B cell (primary cell): Measurements from ENCODE around the gene BNIP2. TPM values are rescaled to one million over a fixed set of nuclear protein-coding genes. Genes with fewer than 3 reads are reported as not detected.

Experiments used
- ATAC-seq: fragments of 200-7000 bp; cut with Tn5 transposase; one replicate; pipeline ENCODE4 v1.10.0; 2021; ENCODE audit warnings: low read depth, mild to moderate bottlenecking, moderate number of reproducible peaks, moderate library complexity
- CTCF ChIA-PET: fragments of 350-600 bp; sonication (Branson Sonifier 250); formaldehyde crosslinking; loops from one replicate; lab custom pipeline; 2021; ENCODE audit warnings: antibody characterized with exemption, inconsistent platforms; lab: Charles Lee
- POLR2A ChIA-PET: fragments of 350-600 bp; sonication (Branson Sonifier 250); formaldehyde crosslinking; loops from one replicate; lab custom pipeline; 2021; ENCODE audit warnings: antibody characterized with exemption; lab: Charles Lee
- DNase-seq: peaks from one replicate; pipeline ENCODE4 v3.0.0; 2013
- H2AFZ ChIP-seq: 2 replicates; pipeline ENCODE4 v1.6.1; 2012; ENCODE audit warnings: mild to moderate bottlenecking, low read depth, low read length; ENCODE audit not compliant: insufficient read depth, poor library complexity, severe bottlenecking
- H3K27ac ChIP-seq, 2 donors: 1 replicate in 1 of 2; 2 replicates in 1 of 2; pipeline ENCODE4 v1.5.1; 2012 to 2013; ENCODE audit warnings: low read length in 2 of 2, mild to moderate bottlenecking in 2 of 2, moderate library complexity in 1 of 2
- H3K27me3 ChIP-seq, 4 experiments: fragments of 200-600 bp in 1 of 4; sonication (generic) in 1 of 4; replicated peaks in 1 of 4; 1 replicate in 2 of 4; 2 replicates in 2 of 4; pipeline versions ENCODE4 v1.6.1 to v1.7.0; 2013 to 2016; ENCODE audit warnings: low read length in 3 of 4, mild to moderate bottlenecking in 2 of 4, mixed read lengths in 1 of 4, moderate library complexity in 1 of 4; ENCODE audit not compliant: insufficient read depth in 4 of 4, control insufficient read depth in 3 of 4; ENCODE audit errors: control extremely low read depth in 1 of 4
- H3K36me3 ChIP-seq, 2 experiments: replicated peaks in 1 of 2; 1 replicate in 1 of 2; 2 replicates in 1 of 2; pipeline versions ENCODE4 v1.6.1 to v1.7.1; 2013; ENCODE audit warnings: low read length in 1 of 2; ENCODE audit not compliant: insufficient read depth in 2 of 2, control insufficient read depth in 1 of 2; ENCODE audit errors: control extremely low read depth in 1 of 2, extremely low read depth in 1 of 2
- H3K4me1 ChIP-seq, 2 donors: fragments of 200-600 bp in 1 of 2; sonication (generic) in 1 of 2; 1 replicate in 1 of 2; 2 replicates in 1 of 2; pipeline versions ENCODE4 v1.5.1 to v1.6.1; 2013 to 2017; ENCODE audit warnings: low read length in 2 of 2; ENCODE audit not compliant: control insufficient read depth in 2 of 2, insufficient read depth in 2 of 2
- H3K4me2 ChIP-seq: replicated peaks from 2 replicates; pipeline ENCODE3; 2012; ENCODE audit warnings: mild to moderate bottlenecking, low read depth, low read length; ENCODE audit not compliant: poor library complexity, severe bottlenecking
- H3K4me3 ChIP-seq, 5 experiments: fragments of 200-600 bp in 1 of 5; sonication (generic) in 1 of 5; 1 replicate in 3 of 5; 2 replicates in 2 of 5; pipeline versions ENCODE4 v1.5.1 to v1.7.0; 2011 to 2016; ENCODE audit warnings: low read length in 4 of 5, mild to moderate bottlenecking in 4 of 5, low read depth in 2 of 5, control low read depth in 1 of 5, moderate library complexity in 1 of 5; ENCODE audit not compliant: insufficient read depth in 1 of 5; ENCODE audit errors: control extremely low read depth in 1 of 5, extremely low read depth in 1 of 5
- H3K79me2 ChIP-seq: fragments of 200-600 bp; sonication (generic); one replicate; pipeline ENCODE4 v1.6.0; 2016; ENCODE audit warnings: low read length; ENCODE audit not compliant: control insufficient read depth, insufficient read depth
- H3K9ac ChIP-seq: fragments of 200-600 bp; sonication (generic); 2 replicates; pipeline ENCODE4 v1.6.1; 2017; ENCODE audit warnings: mild to moderate bottlenecking, low read length, moderate library complexity
- H3K9me3 ChIP-seq, 3 donors: one replicate each; pipeline versions ENCODE4 v1.6.1 to v1.7.1; 2013; ENCODE audit warnings: low read length in 2 of 3; ENCODE audit not compliant: control insufficient read depth in 2 of 3, insufficient read depth in 1 of 3; ENCODE audit errors: control extremely low read depth in 1 of 3
- H4K20me1 ChIP-seq: 2 replicates; pipeline ENCODE4 v1.6.0; 2012; ENCODE audit warnings: mild to moderate bottlenecking, low read length; ENCODE audit not compliant: insufficient read depth, control insufficient read depth, poor library complexity, severe bottlenecking
- H3K27ac Mint-ChIP-seq: one replicate; pipeline ENCODE4 v1.8.0; 2021; ENCODE audit warnings: mixed read lengths
- H3K27me3 Mint-ChIP-seq: one replicate; pipeline ENCODE4 v1.8.0; 2021; ENCODE audit warnings: mixed read lengths
- H3K4me1 Mint-ChIP-seq: one replicate; pipeline ENCODE4 v1.8.0; 2021; ENCODE audit warnings: mixed read lengths
- H3K4me3 Mint-ChIP-seq: one replicate; pipeline ENCODE4 v1.8.0; 2021; ENCODE audit warnings: mixed read lengths
- H3K9me3 Mint-ChIP-seq: one replicate; pipeline ENCODE4 v1.8.0; 2022; ENCODE audit warnings: mixed read lengths; ENCODE audit not compliant: insufficient read depth
- EZH2 ChIP-seq: IDR thresholded peaks from 2 replicates; pipeline ENCODE4 v1.6.1; 2012; ENCODE audit warnings: borderline replicate concordance, low read depth, mild to moderate bottlenecking, moderate library complexity, low read length; ENCODE audit not compliant: insufficient read depth, poor library complexity, severe bottlenecking
- WGBS: methylation state at CpG from one replicate; pipeline ENCODE4 v1.1.5; 2013; ENCODE audit warnings: missing lambda C conversion rate; ENCODE audit not compliant: insufficient coverage; 5-methylcytosine and 5-hydroxymethylcytosine counted together
- intact Hi-C: fragments of 100-400 bp; cut with micrococcal nuclease; formaldehyde crosslinking; loops from one replicate; pipeline ENCODE4 v1.10.0; 2022
- polyA plus RNA-seq: library from polyadenylated mRNA; depleted of rRNA; stranded (reverse); fragments of >200 nt; gene quantifications from 2 replicates; pipeline ENCODE4 v1.2.3, GENCODE V29; 2012
- total RNA-seq, 2 donors: library from RNA; stranded (reverse); fragments of 120-200 nt in 1 of 2; gene quantifications; 1 replicate in 1 of 2; 2 replicates in 1 of 2; pipeline versions ENCODE4 v1.2.3 to v1.2.4, GENCODE V29; 2013 to 2022
- TF ChIP-seq, protein P1 (sequence below): fragments of 200-600 bp; IDR thresholded peaks from one replicate; pipeline ENCODE4 v1.8.0; 2022; ENCODE audit warnings: antibody characterized with exemption, mild to moderate bottlenecking

Gene BNIP2
- total and polyA plus RNA-seq, 2 donors (not counting 1 experiment from before 2014, with no cell fraction given), result 21.3 to 91.2 TPM

DNA sequence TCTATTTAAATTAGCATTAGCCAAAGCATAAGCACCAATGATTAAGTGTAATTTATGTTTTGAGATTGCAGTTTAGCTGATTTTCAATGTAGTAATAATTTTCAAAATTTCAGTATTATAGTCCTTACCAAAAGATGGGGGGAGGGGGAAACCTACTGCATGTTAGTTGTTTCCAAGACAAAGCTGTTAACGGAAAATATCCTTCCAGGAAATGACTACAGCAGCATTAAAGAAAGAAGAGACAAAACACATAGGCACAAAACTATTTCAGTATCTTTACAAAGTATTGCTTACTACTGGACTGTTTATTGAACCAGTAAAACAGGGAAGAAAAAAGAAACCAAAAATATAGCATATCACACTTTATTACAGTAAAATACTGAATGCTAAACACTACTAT is 10.5 kb downstream of the BNIP2 start:
- POLR2A ChIA-PET, result no interaction called here
- no peaks in the 10 kb centered on the region for H3K9me3 ChIP-seq
- peaks cover 21% of the 10 kb centered on the region for H4K20me1 ChIP-seq
- H3K27me3 ChIP-seq, result no peaks in the 10 kb centered on the region
- peaks cover 73% of the 10 kb centered on the region for H3K79me2 ChIP-seq
- no peak for ATAC-seq
- intact Hi-C loops, result no loop called here
- Mint-ChIP-seq H3K27me3 (no peaks in the 10 kb centered on the region), H3K27ac (no peak overlapping the region), H3K4me3 (no peak overlapping the region), H3K9me3 (no peaks in the 10 kb centered on the region), H3K4me1 (peaks cover 4% of the 10 kb centered on the region)
- H3K4me3 ChIP-seq, result no peak overlapping the region
- no peaks in the 10 kb centered on the region for H3K4me1 ChIP-seq
- no peak overlapping the region for H2AFZ ChIP-seq
- H3K9ac ChIP-seq, result no peak overlapping the region
- no peak for DNase-seq
- CTCF ChIA-PET, result no interaction called here
- no peak overlapping the region for H3K27ac ChIP-seq
- TF ChIP-seq, protein P1, sequence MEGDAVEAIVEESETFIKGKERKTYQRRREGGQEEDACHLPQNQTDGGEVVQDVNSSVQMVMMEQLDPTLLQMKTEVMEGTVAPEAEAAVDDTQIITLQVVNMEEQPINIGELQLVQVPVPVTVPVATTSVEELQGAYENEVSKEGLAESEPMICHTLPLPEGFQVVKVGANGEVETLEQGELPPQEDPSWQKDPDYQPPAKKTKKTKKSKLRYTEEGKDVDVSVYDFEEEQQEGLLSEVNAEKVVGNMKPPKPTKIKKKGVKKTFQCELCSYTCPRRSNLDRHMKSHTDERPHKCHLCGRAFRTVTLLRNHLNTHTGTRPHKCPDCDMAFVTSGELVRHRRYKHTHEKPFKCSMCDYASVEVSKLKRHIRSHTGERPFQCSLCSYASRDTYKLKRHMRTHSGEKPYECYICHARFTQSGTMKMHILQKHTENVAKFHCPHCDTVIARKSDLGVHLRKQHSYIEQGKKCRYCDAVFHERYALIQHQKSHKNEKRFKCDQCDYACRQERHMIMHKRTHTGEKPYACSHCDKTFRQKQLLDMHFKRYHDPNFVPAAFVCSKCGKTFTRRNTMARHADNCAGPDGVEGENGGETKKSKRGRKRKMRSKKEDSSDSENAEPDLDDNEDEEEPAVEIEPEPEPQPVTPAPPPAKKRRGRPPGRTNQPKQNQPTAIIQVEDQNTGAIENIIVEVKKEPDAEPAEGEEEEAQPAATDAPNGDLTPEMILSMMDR, result no peak
- no peak for TF ChIP-seq EZH2
- no peak overlapping the region for H3K4me2 ChIP-seq
- H3K36me3 ChIP-seq, result peaks cover 6 to 78% of the 10 kb centered on the region in 2 experiments
- WGBS, result no CpG with 5 or more reads among the region's 1 CpG

DNA sequence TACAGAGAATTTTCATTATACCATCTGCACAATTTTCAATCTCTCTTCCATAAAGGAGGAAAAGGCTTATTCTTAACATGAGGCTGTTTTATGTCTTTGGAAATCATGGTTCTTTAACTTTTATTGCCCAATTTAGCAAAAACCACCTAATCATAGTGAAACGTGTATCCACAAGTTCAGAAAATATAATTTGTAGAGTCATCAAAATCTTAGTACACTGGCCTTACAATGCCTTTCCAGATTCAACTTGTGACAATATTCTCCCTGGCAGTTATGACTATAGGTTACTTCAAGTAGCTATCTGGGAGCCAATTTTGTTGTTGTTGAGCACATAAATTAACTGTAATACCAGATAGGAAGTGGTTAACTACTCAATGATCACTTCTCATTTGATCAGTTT is 10.9 kb downstream of the BNIP2 start:
- Mint-ChIP-seq H3K4me1 (peaks cover 3% of the 10 kb centered on the region), H3K9me3 (no peaks in the 10 kb centered on the region), H3K27ac (no peak overlapping the region), H3K4me3 (no peak overlapping the region), H3K27me3 (no peaks in the 10 kb centered on the region)
- Histone ChIP-seq H3K4me3 (no peak overlapping the region), H3K36me3 (peaks cover 6 to 82% of the 10 kb centered on the region in 2 experiments), H2AFZ (no peak overlapping the region), H3K4me2 (no peak overlapping the region), H3K79me2 (peaks cover 73% of the 10 kb centered on the region), H3K27me3 (no peaks in the 10 kb centered on the region), H3K4me1 (no peaks in the 10 kb centered on the region), H3K9me3 (no peaks in the 10 kb centered on the region), H3K27ac (no peak overlapping the region), H3K9ac (no peak overlapping the region), H4K20me1 (peaks cover 21% of the 10 kb centered on the region)
- intact Hi-C loops, result no loop called here
- WGBS, result no CpG with 5 or more reads among the region's 1 CpG
- no peak for DNase-seq
- ATAC-seq, result no peak
- TF ChIP-seq EZH2, result no peak
- TF ChIP-seq, protein P1, result no peak
- ChIA-PET POLR2A (no interaction called here), CTCF (no interaction called here)
